Gastrocnemius medialis (tissue), 4 donors: ENCODE measurements around the gene UTP14A. TPM values are rescaled to one million over a fixed set of nuclear protein-coding genes. Genes with fewer than 3 reads are reported as not detected.

Source experiments
- ATAC-seq, 2 donors: fragments of 150-250 bp; one replicate each; pipeline ENCODE4 v1.9.1; 2016
- DNase-seq, 2 donors: peaks; one replicate each; pipeline ENCODE4 v3.0.0-alpha.2; 2019
- H3K27ac ChIP-seq, 4 donors: fragments of 200-600 bp; sonication (generic); 1 replicate in 1 of 4; 2 replicates in 3 of 4; pipeline ENCODE4 v1.5.1; 2016 to 2018; ENCODE audit warnings: mild to moderate bottlenecking in 2 of 4, moderate library complexity in 1 of 4
- H3K27me3 ChIP-seq, 3 donors: fragments of 200-600 bp; sonication (generic) in 2 of 3; 1 replicate in 1 of 3; 2 replicates in 2 of 3; pipeline versions ENCODE4 v1.5.1 to v1.6.0; 2016 to 2019; ENCODE audit warnings: mild to moderate bottlenecking in 1 of 3, moderate library complexity in 1 of 3
- H3K36me3 ChIP-seq, 2 donors: fragments of 200-600 bp; sonication (generic) in 1 of 2; one replicate each; pipeline ENCODE4 v1.5.1; 2017 to 2018
- H3K4me1 ChIP-seq, 2 donors: fragments of 200-600 bp; sonication (generic) in 1 of 2; one replicate each; pipeline ENCODE4 v1.5.1; 2016 to 2017; ENCODE audit warnings: mild to moderate bottlenecking in 2 of 2
- H3K4me3 ChIP-seq, 4 donors: fragments of 200-600 bp; sonication (generic) in 3 of 4; 1 replicate in 1 of 4; 2 replicates in 3 of 4; pipeline ENCODE4 v1.5.1; 2016 to 2019; ENCODE audit warnings: mild to moderate bottlenecking in 2 of 4
- H3K9me3 ChIP-seq, 3 donors: fragments of 200-600 bp; sonication (generic) in 2 of 3; 1 replicate in 1 of 3; 2 replicates in 2 of 3; pipeline ENCODE4 v1.5.1; 2016 to 2019
- CTCF ChIP-seq, 5 experiments: fragments of 450-650 bp in 3 of 5; fragments of 200-600 bp in 2 of 5; sonication (generic) in 2 of 5; IDR thresholded peaks in 4 of 5; conservative IDR thresholded peaks in 1 of 5; 1 replicate in 4 of 5; 2 replicates in 1 of 5; pipeline ENCODE4 v1.5.1; 2016 to 2019; ENCODE audit warnings: antibody characterized with exemption in 5 of 5, mild to moderate bottlenecking in 3 of 5, moderate library complexity in 3 of 5
- POLR2A ChIP-seq, 2 donors: fragments of 450-650 bp; IDR thresholded peaks; one replicate each; pipeline ENCODE4 v1.6.1; 2017; ENCODE audit warnings: antibody characterized with exemption in 2 of 2, mild to moderate bottlenecking in 2 of 2, moderate library complexity in 2 of 2
- in situ Hi-C, 4 donors: fragments of 200-750 bp; cut with MboI; loops; one replicate each; pipeline versions ENCODE4 v1.15.0 to v1.8.0; 2017; ENCODE audit warnings: low sequenced_read_pairs in 4 of 4
- intact Hi-C: fragments of 100-400 bp; cut with DNase I; formaldehyde crosslinking; loops from one replicate; pipeline ENCODE4 v1.15.1; 2023; ENCODE audit warnings: low total_unique reads
- total RNA-seq, 4 donors: library from RNA; depleted of rRNA; stranded (reverse); fragments of >200 nt; gene quantifications; one replicate each; pipeline versions ENCODE4 v1.1.0 to v1.2.3, GENCODE V29; 2016

Gene UTP14A
- total RNA-seq, 4 donors from 2014 or later = 10.0 to 13.9 (median 10.9) TPM

- in situ Hi-C loops = no loop called here
- Histone ChIP-seq H3K36me3 (no peaks in the 10 kb centered on the region), H3K27ac (no peak overlapping the region), H3K9me3 (no peaks in the 10 kb centered on the region), H3K4me1 (no peaks in the 10 kb centered on the region), H3K4me3 (no peak overlapping the region), H3K27me3 (no peaks in the 10 kb centered on the region)
- intact Hi-C loops = no loop called here
- DNase-seq (no peak), ATAC-seq (no peak)
- TF ChIP-seq POLR2A (IDR thresholded peaks at IDR 0.05) = no peak
These were observed 29.1 kb upstream of the UTP14A start for GRCh38 chrX:129876771-129877305.

- H3K36me3 ChIP-seq = no peaks in the 10 kb centered on the region
- no peak overlapping the region for H3K27ac ChIP-seq
These were observed 28.6 kb upstream of the UTP14A start for GRCh38 chrX:129877401-129877800.

GRCh38 chrX:129900054-129900453 is 5.9 kb upstream of the UTP14A start:
- intact Hi-C loops = loop anchor here (10.0 kb wide), 2 partner anchors 55 to 375 kb away; partner anchors contain the start of genes SMARCA1 and ZDHHC9
- in situ Hi-C loops = no loop called here
- H3K4me1 ChIP-seq = no peaks in the 10 kb centered on the region
- DNase-seq = no peak
- no peak for TF ChIP-seq POLR2A (IDR thresholded peaks at IDR 0.05)
- TF ChIP-seq CTCF (IDR thresholded peaks at IDR 0.05 in 4 of 5, conservative IDR thresholded peaks at IDR 0.05 in 1 of 5) = no peak
- H3K9me3 ChIP-seq = no peaks in the 10 kb centered on the region
- no peaks in the 10 kb centered on the region for H3K27me3 ChIP-seq
- H3K36me3 ChIP-seq = no peaks in the 10 kb centered on the region
- H3K27ac ChIP-seq = no peak overlapping the region
- no peak overlapping the region for H3K4me3 ChIP-seq
- ATAC-seq = no peak

More at GRCh38 chrX:129877401-129877800, 28.6 kb upstream of the UTP14A start:
- no peak for TF ChIP-seq POLR2A (IDR thresholded peaks at IDR 0.05)
- no peak for TF ChIP-seq CTCF (IDR thresholded peaks at IDR 0.05 in 4 of 5, conservative IDR thresholded peaks at IDR 0.05 in 1 of 5)
- no peaks in the 10 kb centered on the region for H3K4me1 ChIP-seq
- no peak for DNase-seq
- intact Hi-C loops (no loop called here), in situ Hi-C loops (no loop called here)
- H3K27me3 ChIP-seq = no peaks in the 10 kb centered on the region
- H3K9me3 ChIP-seq = no peaks in the 10 kb centered on the region
- H3K4me3 ChIP-seq = no peak overlapping the region
- no peak for ATAC-seq

GRCh38 chrX:129908636-129909035 is 2.7 kb downstream of the UTP14A start:
- no peak for TF ChIP-seq POLR2A (IDR thresholded peaks at IDR 0.05)
- TF ChIP-seq CTCF (IDR thresholded peaks at IDR 0.05 in 4 of 5, conservative IDR thresholded peaks at IDR 0.05 in 1 of 5) = no peak
- H3K4me1 ChIP-seq = peaks cover 0 to 7% of the 10 kb centered on the region in 2 donors
- DNase-seq = no peak
- H3K27ac ChIP-seq = no peak overlapping the region
- intact Hi-C loops = loop anchor here (10.0 kb wide), 2 partner anchors 64 to 384 kb away; partner anchors contain the start of genes SMARCA1 and ZDHHC9
- H3K4me3 ChIP-seq = no peak overlapping the region
- in situ Hi-C loops = no loop called here
- no peak for ATAC-seq
- peaks cover 0 to 25% of the 10 kb centered on the region in 2 donors for H3K36me3 ChIP-seq
- no peaks in the 10 kb centered on the region for H3K9me3 ChIP-seq
- no peaks in the 10 kb centered on the region for H3K27me3 ChIP-seq

GRCh38 chrX:129925305-129926092 is 19.5 kb downstream of the UTP14A start:
- DNase-seq (peak; percentile 25 to 56), ATAC-seq (peak; percentile 62 to 93)
- no peak overlapping the region for H3K27ac ChIP-seq
- no peaks in the 10 kb centered on the region for H3K4me1 ChIP-seq
- H3K27me3 ChIP-seq = no peaks in the 10 kb centered on the region
- TF ChIP-seq POLR2A (IDR thresholded peaks at IDR 0.05) (no peak), CTCF (IDR thresholded peaks at IDR 0.05 in 4 of 5, conservative IDR thresholded peaks at IDR 0.05 in 1 of 5) (peak; percentile 32 to 68 (median 61))
- H3K36me3 ChIP-seq = peaks cover 0 to 34% of the 10 kb centered on the region in 2 donors
- H3K4me3 ChIP-seq = no peak overlapping the region
- in situ Hi-C loops = loop anchor here (10.0 kb wide), 2 partner anchors 129 to 139 kb away; no protein-coding TSS in a partner anchor
- intact Hi-C loops = loop anchor here (1.0 to 10.0 kb wide), 3 partner anchors 103 to 321 kb away; no protein-coding TSS in a partner anchor
- no peaks in the 10 kb centered on the region for H3K9me3 ChIP-seq
